VCaP (cell line): ENCODE measurements around the gene SPCS2.
"Not testable (repeated sequence)": the region's sequence is repeated elsewhere in the genome, so short reads cannot be mapped to it uniquely, and the experiment has no call there.

Experiments
- H3K27ac ChIP-seq: fragments of 450-650 bp; 2 replicates; pipeline ENCODE4 v1.5.1; 2017
- CTCF ChIP-seq: fragments of 450-650 bp; conservative IDR thresholded peaks from 2 replicates; pipeline ENCODE4 v1.5.1; 2017; ENCODE audit warnings: mild to moderate bottlenecking, moderate library complexity

Gene SPCS2

GRCh38 chr11:74984730-74985129, 35.7 kb downstream of the SPCS2 start:
- TF ChIP-seq CTCF: no peak

GRCh38 chr11:74988541-74989259, 39.6 kb downstream of the SPCS2 start, which contains the start of gene NEU3:
NEU3 (plus strand) TSS chr11:74988933; CDS start chr11:74989061, 128 bp downstream.
- TF ChIP-seq CTCF: no peak
- peak within 1 kb of the TSS; percentile 72 for H3K27ac ChIP-seq

More at GRCh38 chr11:74984730-74985129, 35.7 kb downstream of the SPCS2 start:
- H3K27ac ChIP-seq: peak overlapping the region; percentile 81

GRCh38 chr11:74989260-74989638, 40.2 kb downstream of the SPCS2 start:
- no peak for TF ChIP-seq CTCF
- peak overlapping the region; percentile 72 for H3K27ac ChIP-seq

- not testable (repeated sequence) for H3K27ac ChIP-seq
Measured at GRCh38 chr11:74990150-74990549, 41.1 kb downstream of the SPCS2 start.

- TF ChIP-seq CTCF: no peak
- no peak overlapping the region for H3K27ac ChIP-seq
Measured at GRCh38 chr11:74990941-74991340, 41.9 kb downstream of the SPCS2 start.

- no peak overlapping the region for H3K27ac ChIP-seq
- TF ChIP-seq CTCF: no peak
Measured at GRCh38 chr11:74992852-74993251, 43.8 kb downstream of the SPCS2 start.

GRCh38 chr11:75000975-75001354, 51.9 kb downstream of the SPCS2 start:
- H3K27ac ChIP-seq: no peak overlapping the region
- no peak for TF ChIP-seq CTCF

- no peak for TF ChIP-seq CTCF
- H3K27ac ChIP-seq: no peak overlapping the region
Measured at GRCh38 chr11:75001686-75002085, 52.6 kb downstream of the SPCS2 start.
